K562 (cell line): ENCODE data around the gene ZNF177. TPM values are rescaled to one million over a fixed set of nuclear protein-coding genes. Genes with fewer than 3 reads are reported as not detected.

ENCODE experiments used
- ATF1 ChIP-seq, 2 experiments: fragments of 450-650 bp in 1 of 2; IDR thresholded peaks; 2 replicates each; pipeline ENCODE4 v1.6.1; 2016; ENCODE audit warnings: missing compliant biosample characterization in 1 of 2, missing genetic modification characterization in 1 of 2
- CBX1 ChIP-seq: sonication (generic); IDR thresholded peaks from 2 replicates; pipeline ENCODE4 v1.6.1; 2016; ENCODE audit warnings: antibody characterized with exemption, low read depth, mild to moderate bottlenecking
- MAZ ChIP-seq, 2 experiments: fragments of 450-650 bp in 1 of 2; sonication (generic) in 1 of 2; formaldehyde crosslinking; IDR thresholded peaks in 1 of 2; conservative IDR thresholded peaks in 1 of 2; 2 replicates each; pipeline versions ENCODE4 v1.4.0 to v1.5.0; 2020; ENCODE audit warnings: mild to moderate bottlenecking in 1 of 2, missing genetic modification reagents in 1 of 2
- NCOA6 ChIP-seq: fragments of 450-650 bp; IDR thresholded peaks from 2 replicates; pipeline ENCODE4 v1.6.1; 2017; ENCODE audit warnings: mild to moderate bottlenecking
- POLR2H ChIP-seq: IDR thresholded peaks from 2 replicates; pipeline ENCODE4 v1.6.1; 2016; ENCODE audit warnings: missing genetic modification characterization, low read depth, mild to moderate bottlenecking, control low read depth, missing compliant biosample characterization, moderate library complexity
- RNF2 ChIP-seq: sonication (generic); IDR thresholded peaks from 2 replicates; pipeline ENCODE4 v1.6.1; 2016
- SIX5 ChIP-seq, 2 experiments: IDR thresholded peaks; 2 replicates each; pipeline ENCODE4 v1.6.1; 2011; ENCODE audit warnings: low read length in 2 of 2, borderline replicate concordance in 1 of 2, low read depth in 1 of 2, mild to moderate bottlenecking in 1 of 2, moderate library complexity in 1 of 2; ENCODE audit not compliant: insufficient read depth in 1 of 2
- XRCC3 ChIP-seq: fragments of 450-650 bp; IDR thresholded peaks from 2 replicates; pipeline ENCODE4 v1.6.1; 2017; ENCODE audit warnings: mild to moderate bottlenecking, moderate library complexity
- ZNF140 ChIP-seq: fragments of 250-450 bp; sonication (Bioruptor Pico); IDR thresholded peaks from 2 replicates; pipeline ENCODE4 v1.8.0; 2021; ENCODE audit warnings: moderate library complexity, mild to moderate bottlenecking, inconsistent platforms
- ZNF146 ChIP-seq: IDR thresholded peaks from one replicate; pipeline ENCODE4 v1.6.1; 2018; ENCODE audit warnings: missing compliant biosample characterization; ENCODE audit not compliant: unreplicated experiment
- ZNF316 ChIP-seq: fragments of 450-650 bp; IDR thresholded peaks from 2 replicates; pipeline ENCODE4 v1.6.1; 2016
- ZNF57 ChIP-seq: fragments of 450-650 bp; formaldehyde crosslinking; IDR thresholded peaks from 2 replicates; pipeline ENCODE4 v1.4.0; 2020; ENCODE audit warnings: mild to moderate bottlenecking, moderate library complexity
- polyA plus RNA-seq, 8 experiments: library from polyadenylated mRNA; depleted of rRNA in 4 of 8; stranded (reverse) in 5 of 8; unstranded in 3 of 8; fragments of >200 nt; fragmentation: Nextera tagmentation in 2 of 8; fragmentation: Illumina TruSeq in 1 of 8; extraction: Ambion mirVana in 2 of 8; extraction: Trizol in 1 of 8; gene quantifications; 2 replicates each; pipeline versions ENCODE4 v1.2.1 to v1.2.3, GENCODE V29; 2011 to 2014; ENCODE audit warnings: inconsistent platforms in 1 of 8, missing spikeins in 1 of 8
- total RNA-seq, 7 experiments: library from RNA; depleted of rRNA in 6 of 7; stranded (reverse); fragments of >200 nt in 6 of 7; fragmentation: Illumina TruSeq in 2 of 7; extraction: Trizol in 2 of 7; gene quantifications; 2 replicates each; pipeline versions ENCODE4 v1.2.1 to v1.2.3, GENCODE V29; 2011 to 2021; ENCODE audit warnings: low replicate concordance in 1 of 7
- TF ChIP-seq, protein P1 (sequence below): fragments of 250-450 bp; sonication (Bioruptor Pico); IDR thresholded peaks from 2 replicates; pipeline ENCODE4 v1.4.0; 2020; ENCODE audit warnings: mild to moderate bottlenecking, moderate library complexity
- TF ChIP-seq, protein P2 (sequence below), 2 experiments: fragments of 450-650 bp in 1 of 2; sonication (generic) in 1 of 2; formaldehyde crosslinking in 1 of 2; IDR thresholded peaks in 1 of 2; conservative IDR thresholded peaks in 1 of 2; 2 replicates each; pipeline versions ENCODE4 v1.6.1 to v1.8.1; 2016 to 2023; ENCODE audit warnings: mild to moderate bottlenecking in 2 of 2, moderate library complexity in 2 of 2, inconsistent platforms in 1 of 2, missing genetic modification reagents in 1 of 2
- TF ChIP-seq, protein P3 (sequence below), 2 experiments: fragments of 450-650 bp in 1 of 2; sonication (generic) in 1 of 2; formaldehyde crosslinking in 1 of 2; IDR thresholded peaks; 2 replicates each; pipeline versions ENCODE4 v1.7.1 to v1.9.0; 2016 to 2022; ENCODE audit warnings: inconsistent platforms in 1 of 2, mild to moderate bottlenecking in 1 of 2, missing genetic modification reagents in 1 of 2

Gene ZNF177
- total and polyA plus RNA-seq, 9 of the 15 experiments (the other 6 are each of a cell fraction or from before 2014, with no cell fraction given), result 0.25 to 1.8 (median 1.1) TPM

DNA sequence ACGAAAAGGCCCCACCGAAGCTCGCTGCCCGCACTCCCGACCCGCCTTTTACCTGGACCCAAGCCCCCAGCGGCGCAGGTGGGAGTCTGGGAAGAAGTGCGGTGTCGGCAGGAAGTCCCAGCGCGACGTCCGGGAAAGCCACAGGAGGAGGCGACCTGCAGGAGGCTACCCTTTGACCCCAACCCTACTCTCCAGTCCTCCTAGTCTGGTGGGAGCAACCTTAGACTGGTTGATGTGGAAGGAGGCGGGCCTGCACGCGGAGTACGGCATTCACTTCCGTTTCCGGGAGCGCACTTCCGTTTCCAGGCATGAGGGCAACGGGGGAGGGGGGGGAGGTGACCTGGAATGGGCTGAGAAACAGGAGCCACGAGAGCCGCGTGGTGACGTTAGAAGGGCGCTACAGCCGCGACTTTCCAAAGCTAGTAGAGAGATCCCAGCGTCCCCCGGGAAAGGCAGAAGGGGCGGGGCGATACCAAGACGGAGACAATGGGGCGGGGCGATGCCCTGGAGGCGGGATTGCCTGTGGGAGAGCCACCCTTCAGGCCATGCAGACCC lies 44.1 kb downstream of the ZNF177 start (continued):
- TF ChIP-seq SIX5 (IDR thresholded peaks at IDR 0.05; ENCODE audit: borderline replicate concordance in 1 of 2, insufficient read depth in 1 of 2, low read depth in 1 of 2, low read length in 2 of 2), result no peak
- no peak for TF ChIP-seq POLR2H
- no peak for TF ChIP-seq ZNF140 (CRISPR knock-in tag)
- TF ChIP-seq CBX1, result peak; percentile 97
- TF ChIP-seq ZNF316, result no peak
- TF ChIP-seq ZNF146 (CRISPR knock-in tag), result no peak
- TF ChIP-seq, protein P1, sequence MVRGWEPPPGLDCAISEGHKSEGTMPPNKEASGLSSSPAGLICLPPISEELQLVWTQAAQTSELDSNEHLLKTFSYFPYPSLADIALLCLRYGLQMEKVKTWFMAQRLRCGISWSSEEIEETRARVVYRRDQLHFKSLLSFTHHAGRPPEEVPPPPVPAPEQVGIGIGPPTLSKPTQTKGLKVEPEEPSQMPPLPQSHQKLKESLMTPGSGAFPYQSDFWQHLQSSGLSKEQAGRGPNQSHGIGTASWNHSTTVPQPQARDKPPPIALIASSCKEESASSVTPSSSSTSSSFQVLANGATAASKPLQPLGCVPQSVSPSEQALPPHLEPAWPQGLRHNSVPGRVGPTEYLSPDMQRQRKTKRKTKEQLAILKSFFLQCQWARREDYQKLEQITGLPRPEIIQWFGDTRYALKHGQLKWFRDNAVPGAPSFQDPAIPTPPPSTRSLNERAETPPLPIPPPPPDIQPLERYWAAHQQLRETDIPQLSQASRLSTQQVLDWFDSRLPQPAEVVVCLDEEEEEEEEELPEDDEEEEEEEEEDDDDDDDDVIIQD, result no peak
- 0 out of 4 replicates have a peak, but pooled peaks of 1 of the 2 experiments have one; percentile 47 for TF ChIP-seq MAZ (CRISPR knock-in tag; conservative IDR thresholded peaks at IDR 0.05 in 1 of 2, IDR thresholded peaks at IDR 0.05 in 1 of 2)
- no peak for TF ChIP-seq ZNF57 (CRISPR knock-in tag)
- TF ChIP-seq, protein P2, sequence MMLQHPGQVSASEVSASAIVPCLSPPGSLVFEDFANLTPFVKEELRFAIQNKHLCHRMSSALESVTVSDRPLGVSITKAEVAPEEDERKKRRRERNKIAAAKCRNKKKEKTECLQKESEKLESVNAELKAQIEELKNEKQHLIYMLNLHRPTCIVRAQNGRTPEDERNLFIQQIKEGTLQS (IDR thresholded peaks at IDR 0.05), result no peak
- TF ChIP-seq, protein P2 (CRISPR knock-in tag; conservative IDR thresholded peaks at IDR 0.05), result no peak
- TF ChIP-seq, protein P3, sequence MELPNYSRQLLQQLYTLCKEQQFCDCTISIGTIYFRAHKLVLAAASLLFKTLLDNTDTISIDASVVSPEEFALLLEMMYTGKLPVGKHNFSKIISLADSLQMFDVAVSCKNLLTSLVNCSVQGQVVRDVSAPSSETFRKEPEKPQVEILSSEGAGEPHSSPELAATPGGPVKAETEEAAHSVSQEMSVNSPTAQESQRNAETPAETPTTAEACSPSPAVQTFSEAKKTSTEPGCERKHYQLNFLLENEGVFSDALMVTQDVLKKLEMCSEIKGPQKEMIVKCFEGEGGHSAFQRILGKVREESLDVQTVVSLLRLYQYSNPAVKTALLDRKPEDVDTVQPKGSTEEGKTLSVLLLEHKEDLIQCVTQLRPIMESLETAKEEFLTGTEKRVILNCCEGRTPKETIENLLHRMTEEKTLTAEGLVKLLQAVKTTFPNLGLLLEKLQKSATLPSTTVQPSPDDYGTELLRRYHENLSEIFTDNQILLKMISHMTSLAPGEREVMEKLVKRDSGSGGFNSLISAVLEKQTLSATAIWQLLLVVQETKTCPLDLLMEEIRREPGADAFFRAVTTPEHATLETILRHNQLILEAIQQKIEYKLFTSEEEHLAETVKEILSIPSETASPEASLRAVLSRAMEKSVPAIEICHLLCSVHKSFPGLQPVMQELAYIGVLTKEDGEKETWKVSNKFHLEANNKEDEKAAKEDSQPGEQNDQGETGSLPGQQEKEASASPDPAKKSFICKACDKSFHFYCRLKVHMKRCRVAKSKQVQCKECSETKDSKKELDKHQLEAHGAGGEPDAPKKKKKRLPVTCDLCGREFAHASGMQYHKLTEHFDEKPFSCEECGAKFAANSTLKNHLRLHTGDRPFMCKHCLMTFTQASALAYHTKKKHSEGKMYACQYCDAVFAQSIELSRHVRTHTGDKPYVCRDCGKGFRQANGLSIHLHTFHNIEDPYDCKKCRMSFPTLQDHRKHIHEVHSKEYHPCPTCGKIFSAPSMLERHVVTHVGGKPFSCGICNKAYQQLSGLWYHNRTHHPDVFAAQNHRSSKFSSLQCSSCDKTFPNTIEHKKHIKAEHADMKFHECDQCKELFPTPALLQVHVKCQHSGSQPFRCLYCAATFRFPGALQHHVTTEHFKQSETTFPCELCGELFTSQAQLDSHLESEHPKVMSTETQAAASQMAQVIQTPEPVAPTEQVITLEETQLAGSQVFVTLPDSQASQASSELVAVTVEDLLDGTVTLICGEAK (IDR thresholded peaks at IDR 0.05), result peak; percentile 97
- TF ChIP-seq, protein P3 (CRISPR knock-in tag; IDR thresholded peaks at IDR 0.05), result no peak
- TF ChIP-seq ATF1 (CRISPR knock-in tag; IDR thresholded peaks at IDR 0.05), result no peak
- TF ChIP-seq ATF1 (tag; IDR thresholded peaks at IDR 0.05), result peak; percentile 60; the same call in 1 of the 2 replicates
- TF ChIP-seq NCOA6, result no peak
- no peak for TF ChIP-seq XRCC3
- TF ChIP-seq RNF2, result 0 out of 2 replicates have a peak, but pooled peaks have one; percentile 14
